ENCODE results near the gene HLA-A. TPM values are rescaled to one million over a fixed set of nuclear protein-coding genes. Genes with fewer than 3 reads are reported as not detected.

The HLA-A gene
- total and polyA plus RNA-seq, 2 of the 13 experiments (the other 11 are each of a cell fraction or from before 2014, with no cell fraction given): 345 to 527 TPM

DNA sequence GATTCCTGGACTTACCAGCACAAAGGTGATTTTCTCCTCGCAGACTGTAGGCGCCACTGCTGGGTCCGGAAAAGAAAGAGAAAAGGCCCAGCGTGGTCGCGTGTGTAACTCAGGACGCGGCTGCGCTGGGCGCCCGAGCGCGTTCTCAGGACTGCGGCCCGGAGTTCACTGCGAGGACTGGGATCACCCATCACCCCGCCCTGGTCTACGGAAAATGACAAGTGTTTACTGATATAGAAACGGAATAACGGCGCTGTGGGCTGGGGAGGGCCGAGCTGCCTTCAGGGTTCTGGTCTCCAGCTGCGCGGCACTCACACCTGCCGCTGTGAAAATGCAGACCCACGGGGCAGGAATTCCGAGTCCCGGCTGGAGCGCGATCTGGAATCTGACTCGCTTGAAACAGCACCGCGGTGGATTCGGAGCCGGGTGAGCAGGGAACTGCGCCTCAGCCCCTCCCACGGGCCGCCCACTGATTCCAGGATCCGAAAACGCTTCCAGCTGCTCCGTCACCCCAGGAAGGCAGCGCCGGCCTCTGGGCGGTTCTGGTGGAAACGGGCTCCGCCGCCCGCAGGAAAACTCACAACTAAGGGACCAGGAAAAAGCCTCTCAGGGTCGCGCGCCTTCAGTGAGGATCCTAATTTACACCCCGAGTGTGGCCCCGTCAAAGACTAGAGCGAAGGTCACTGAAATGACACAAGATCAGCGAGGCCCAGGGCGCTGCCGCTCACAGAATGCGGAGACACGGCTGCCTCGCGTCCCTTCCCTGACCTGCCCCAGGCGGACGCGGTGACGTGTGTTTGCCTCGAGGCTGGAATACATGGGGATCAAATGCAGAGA, 34.5 kb downstream of the HLA-A start (continued):
- TF ChIP-seq SRY (CRISPR knock-in tag; IDR thresholded peaks at IDR 0.05) (peak; percentile 63; the same call in 1 of the 2 replicates), GMEB2 (CRISPR knock-in tag; IDR thresholded peaks at IDR 0.05; ENCODE audit: low read depth) (no peak), ZNF253 (CRISPR knock-in tag; IDR thresholded peaks at IDR 0.05; ENCODE audit: borderline replicate concordance) (peak; percentile 63; the same call in 1 of the 2 replicates), NCOR1 (IDR thresholded peaks at IDR 0.05; ENCODE audit: borderline replicate concordance, low read length) (no peak), PAWR (CRISPR knock-in tag; IDR thresholded peaks at IDR 0.05; ENCODE audit: borderline replicate concordance) (no peak), ZNF720 (CRISPR knock-in tag; IDR thresholded peaks at IDR 0.05) (no peak), SRSF4 (IDR thresholded peaks at IDR 0.05; ENCODE audit: low read depth, low read length, poor library complexity, severe bottlenecking) (no peak), ZNF460 (CRISPR knock-in tag; IDR thresholded peaks at IDR 0.05; ENCODE audit: borderline replicate concordance) (no peak), MEF2D (CRISPR knock-in tag; IDR thresholded peaks at IDR 0.05) (peak; percentile 44; the same call in 1 of the 2 replicates), ZNF773 (CRISPR knock-in tag; IDR thresholded peaks at IDR 0.05; ENCODE audit: borderline replicate concordance) (0 out of 2 replicates have a peak, but pooled peaks have one; percentile 48), BATF2 (CRISPR knock-in tag; IDR thresholded peaks at IDR 0.05) (no peak), CHD2 (IDR thresholded peaks at IDR 0.05; ENCODE audit: low read depth, low read length) (no peak), ZNF10 (CRISPR knock-in tag; IDR thresholded peaks at IDR 0.05; ENCODE audit: borderline replicate concordance, low read depth) (no peak), KMT2A (CRISPR knock-in tag; IDR thresholded peaks at IDR 0.05) (no peak; the same call in none of the 2 replicates), ZNF382 (CRISPR knock-in tag; IDR thresholded peaks at IDR 0.05; ENCODE audit: borderline replicate concordance) (no peak), RFX1 (IDR thresholded peaks at IDR 0.05) (no peak), NPAS2 (CRISPR knock-in tag; IDR thresholded peaks at IDR 0.05; ENCODE audit: borderline replicate concordance) (no peak), HDAC1 (CRISPR knock-in tag; IDR thresholded peaks at IDR 0.05) (peak; percentile 60), SIN3B (IDR thresholded peaks at IDR 0.05; ENCODE audit: low read length) (no peak), ZFP36 (IDR thresholded peaks at IDR 0.05; ENCODE audit: borderline replicate concordance, low read depth, low read length, partially characterized antibody) (no peak), HIC2 (CRISPR knock-in tag; IDR thresholded peaks at IDR 0.05; ENCODE audit: low read depth) (peak; percentile 28; the same call in 1 of the 2 replicates), NKX3-1 (CRISPR knock-in tag; IDR thresholded peaks at IDR 0.05) (peak; percentile 77; the same call in 1 of the 2 replicates), NBN (conservative IDR thresholded peaks at IDR 0.05) (no peak), RFX5 (IDR thresholded peaks at IDR 0.05; ENCODE audit: low read depth, low read length) (peak; percentile 32; the same call in 1 of the 2 replicates)
- TF ChIP-seq, protein P1, sequence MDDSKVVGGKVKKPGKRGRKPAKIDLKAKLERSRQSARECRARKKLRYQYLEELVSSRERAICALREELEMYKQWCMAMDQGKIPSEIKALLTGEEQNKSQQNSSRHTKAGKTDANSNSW (CRISPR knock-in tag; IDR thresholded peaks at IDR 0.05; ENCODE audit: borderline replicate concordance): no peak

Data from HepG2 (cell line).